Endothelial cell of umbilical vein (primary cell): ENCODE results near the gene TMC6.

Experiments
- EZH2 ChIP-seq: IDR thresholded peaks from 2 replicates; pipeline ENCODE4 v1.6.1; 2012; ENCODE audit warnings: borderline replicate concordance, low read depth, mild to moderate bottlenecking, moderate library complexity, low read length, inconsistent platforms; ENCODE audit not compliant: severe bottlenecking
- FOS ChIP-seq: IDR thresholded peaks from 2 replicates; pipeline ENCODE4 v1.6.1; 2011; ENCODE audit warnings: mild to moderate bottlenecking, low read length, moderate library complexity, borderline replicate concordance; ENCODE audit not compliant: insufficient read depth
- GATA2 ChIP-seq: IDR thresholded peaks from 2 replicates; pipeline ENCODE4 v1.7.0; 2011; ENCODE audit warnings: low read depth, mild to moderate bottlenecking, moderate library complexity, mixed read lengths, low read length; ENCODE audit not compliant: insufficient read length, insufficient read depth
- JUN ChIP-seq: IDR thresholded peaks from 2 replicates; pipeline ENCODE4 v1.6.1; 2011; ENCODE audit warnings: borderline replicate concordance, low read depth; ENCODE audit not compliant: insufficient read length, insufficient read depth
- MAX ChIP-seq: IDR thresholded peaks from 2 replicates; pipeline ENCODE4 v1.6.1; 2011; ENCODE audit not compliant: insufficient read depth, insufficient read length
- MYC ChIP-seq: IDR thresholded peaks from one replicate; pipeline ENCODE4 v1.6.1; 2011; ENCODE audit warnings: mild to moderate bottlenecking, low read depth, low read length
- POLR2A ChIP-seq: IDR thresholded peaks from 2 replicates; pipeline ENCODE4 v1.6.1; 2012; ENCODE audit warnings: low read depth, mild to moderate bottlenecking, control low read depth, low read length
- POLR2AphosphoS5 ChIP-seq: IDR thresholded peaks from 2 replicates; pipeline ENCODE4 v1.6.1; 2012; ENCODE audit warnings: low read depth, mild to moderate bottlenecking, control low read depth, low read length, moderate library complexity; ENCODE audit not compliant: insufficient read depth
- TF ChIP-seq, protein P1 (sequence below), 2 donors: IDR thresholded peaks; 1 replicate in 1 of 2; 2 replicates in 1 of 2; pipeline ENCODE4 v1.5.1; 2011; ENCODE audit warnings: low read length in 2 of 2, mild to moderate bottlenecking in 2 of 2, moderate library complexity in 2 of 2, control low read depth in 1 of 2, inconsistent platforms in 1 of 2, low read depth in 1 of 2; ENCODE audit not compliant: insufficient read depth in 1 of 2; ENCODE audit errors: extremely low read depth in 1 of 2

- TF ChIP-seq, protein P1, sequence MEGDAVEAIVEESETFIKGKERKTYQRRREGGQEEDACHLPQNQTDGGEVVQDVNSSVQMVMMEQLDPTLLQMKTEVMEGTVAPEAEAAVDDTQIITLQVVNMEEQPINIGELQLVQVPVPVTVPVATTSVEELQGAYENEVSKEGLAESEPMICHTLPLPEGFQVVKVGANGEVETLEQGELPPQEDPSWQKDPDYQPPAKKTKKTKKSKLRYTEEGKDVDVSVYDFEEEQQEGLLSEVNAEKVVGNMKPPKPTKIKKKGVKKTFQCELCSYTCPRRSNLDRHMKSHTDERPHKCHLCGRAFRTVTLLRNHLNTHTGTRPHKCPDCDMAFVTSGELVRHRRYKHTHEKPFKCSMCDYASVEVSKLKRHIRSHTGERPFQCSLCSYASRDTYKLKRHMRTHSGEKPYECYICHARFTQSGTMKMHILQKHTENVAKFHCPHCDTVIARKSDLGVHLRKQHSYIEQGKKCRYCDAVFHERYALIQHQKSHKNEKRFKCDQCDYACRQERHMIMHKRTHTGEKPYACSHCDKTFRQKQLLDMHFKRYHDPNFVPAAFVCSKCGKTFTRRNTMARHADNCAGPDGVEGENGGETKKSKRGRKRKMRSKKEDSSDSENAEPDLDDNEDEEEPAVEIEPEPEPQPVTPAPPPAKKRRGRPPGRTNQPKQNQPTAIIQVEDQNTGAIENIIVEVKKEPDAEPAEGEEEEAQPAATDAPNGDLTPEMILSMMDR (IDR thresholded peaks at IDR 0.05; ENCODE audit: extremely low read depth in 1 of 2, insufficient read depth in 1 of 2, low read depth in 1 of 2, low read length in 2 of 2), result no peak
- TF ChIP-seq POLR2AphosphoS5, result no peak
- TF ChIP-seq POLR2A, result no peak
- no peak for TF ChIP-seq EZH2
- no peak for TF ChIP-seq GATA2
- no peak for TF ChIP-seq MAX
- TF ChIP-seq JUN, result no peak
- TF ChIP-seq MYC, result no peak
- TF ChIP-seq FOS, result no peak
Measured at GRCh38 chr17:78125976-78126894, 2.3 kb downstream of the TMC6 start.
